GM12878 (cell line): Measurements from ENCODE around the gene RNF166.

Experiments
- IKZF1 ChIP-seq: fragments of 450-650 bp; conservative IDR thresholded peaks from 2 replicates; pipeline ENCODE4 v1.6.1; 2017; ENCODE audit warnings: antibody characterized with exemption, mild to moderate bottlenecking
- PRDM15 ChIP-seq: fragments of 450-650 bp; formaldehyde crosslinking; IDR thresholded peaks from 2 replicates; pipeline ENCODE4 v1.4.0; 2020; ENCODE audit warnings: mild to moderate bottlenecking, moderate library complexity
- RCOR1 ChIP-seq: conservative IDR thresholded peaks from 2 replicates; pipeline ENCODE4 v1.6.1; 2012; ENCODE audit warnings: low read depth, low read length, improper control_type of control experiment
- TF ChIP-seq, protein P1 (sequence below), 3 experiments: IDR thresholded peaks in 2 of 3; conservative IDR thresholded peaks in 1 of 3; 2 replicates each; pipeline ENCODE4 v1.5.1; 2011; ENCODE audit warnings: low read depth in 3 of 3, low read length in 3 of 3, mild to moderate bottlenecking in 3 of 3, control low read depth in 2 of 3, moderate library complexity in 2 of 3, inconsistent platforms in 1 of 3, mixed read lengths in 1 of 3; ENCODE audit not compliant: control insufficient read depth in 2 of 3, insufficient read depth in 1 of 3; ENCODE audit errors: extremely low read depth in 1 of 3

GRCh38 chr16:88691924-88692560, 14.2 kb downstream of the RNF166 start:
- TF ChIP-seq PRDM15 (CRISPR knock-in tag) (no peak), IKZF1 (0 out of 2 replicates have a peak, but pooled peaks have one; percentile 44), RCOR1 (no peak)
- TF ChIP-seq, protein P1, sequence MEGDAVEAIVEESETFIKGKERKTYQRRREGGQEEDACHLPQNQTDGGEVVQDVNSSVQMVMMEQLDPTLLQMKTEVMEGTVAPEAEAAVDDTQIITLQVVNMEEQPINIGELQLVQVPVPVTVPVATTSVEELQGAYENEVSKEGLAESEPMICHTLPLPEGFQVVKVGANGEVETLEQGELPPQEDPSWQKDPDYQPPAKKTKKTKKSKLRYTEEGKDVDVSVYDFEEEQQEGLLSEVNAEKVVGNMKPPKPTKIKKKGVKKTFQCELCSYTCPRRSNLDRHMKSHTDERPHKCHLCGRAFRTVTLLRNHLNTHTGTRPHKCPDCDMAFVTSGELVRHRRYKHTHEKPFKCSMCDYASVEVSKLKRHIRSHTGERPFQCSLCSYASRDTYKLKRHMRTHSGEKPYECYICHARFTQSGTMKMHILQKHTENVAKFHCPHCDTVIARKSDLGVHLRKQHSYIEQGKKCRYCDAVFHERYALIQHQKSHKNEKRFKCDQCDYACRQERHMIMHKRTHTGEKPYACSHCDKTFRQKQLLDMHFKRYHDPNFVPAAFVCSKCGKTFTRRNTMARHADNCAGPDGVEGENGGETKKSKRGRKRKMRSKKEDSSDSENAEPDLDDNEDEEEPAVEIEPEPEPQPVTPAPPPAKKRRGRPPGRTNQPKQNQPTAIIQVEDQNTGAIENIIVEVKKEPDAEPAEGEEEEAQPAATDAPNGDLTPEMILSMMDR (IDR thresholded peaks at IDR 0.05 in 2 of 3, conservative IDR thresholded peaks at IDR 0.05 in 1 of 3; ENCODE audit: control insufficient read depth in 2 of 3, extremely low read depth in 1 of 3, insufficient read depth in 1 of 3, low read depth in 3 of 3, low read length in 3 of 3) = no peak
